HG03064 (cell line): ENCODE data around the gene RORC.

Source experiments
- ATAC-seq: cut with Tn5 transposase; IDR thresholded peaks from one replicate; pipeline ENCODE4 v1.9.1; 2021; ENCODE audit warnings: low read depth; ENCODE audit not compliant: unreplicated experiment

RORC gene

GRCh38 chr1:151829352-151830046 is 2.1 kb downstream of the RORC start:
- no peak for ATAC-seq

- no peak for ATAC-seq
These were observed 2.7 kb downstream of the RORC start for GRCh38 chr1:151828921-151829320.

DNA sequence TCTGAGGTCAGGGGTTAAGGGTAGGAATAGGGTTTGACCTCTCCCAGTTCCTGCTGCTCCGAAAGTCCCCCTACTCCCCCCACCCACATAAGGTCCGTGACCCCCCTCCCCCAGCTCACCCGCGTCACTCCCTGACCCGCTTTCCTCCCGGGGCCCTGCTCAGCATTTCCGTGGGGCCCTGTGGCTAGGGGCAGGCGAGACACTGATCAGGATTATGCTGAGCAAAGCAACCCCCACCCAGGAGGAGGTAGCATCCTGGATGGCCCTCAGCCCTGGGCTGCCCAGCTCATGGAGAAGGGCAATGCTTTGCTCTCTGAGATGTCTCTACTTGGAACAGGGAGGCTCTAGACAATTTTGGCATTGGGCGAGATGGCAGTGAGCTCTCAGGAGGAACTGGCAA is 3.7 kb downstream of the RORC start:
- no peak for ATAC-seq

DNA sequence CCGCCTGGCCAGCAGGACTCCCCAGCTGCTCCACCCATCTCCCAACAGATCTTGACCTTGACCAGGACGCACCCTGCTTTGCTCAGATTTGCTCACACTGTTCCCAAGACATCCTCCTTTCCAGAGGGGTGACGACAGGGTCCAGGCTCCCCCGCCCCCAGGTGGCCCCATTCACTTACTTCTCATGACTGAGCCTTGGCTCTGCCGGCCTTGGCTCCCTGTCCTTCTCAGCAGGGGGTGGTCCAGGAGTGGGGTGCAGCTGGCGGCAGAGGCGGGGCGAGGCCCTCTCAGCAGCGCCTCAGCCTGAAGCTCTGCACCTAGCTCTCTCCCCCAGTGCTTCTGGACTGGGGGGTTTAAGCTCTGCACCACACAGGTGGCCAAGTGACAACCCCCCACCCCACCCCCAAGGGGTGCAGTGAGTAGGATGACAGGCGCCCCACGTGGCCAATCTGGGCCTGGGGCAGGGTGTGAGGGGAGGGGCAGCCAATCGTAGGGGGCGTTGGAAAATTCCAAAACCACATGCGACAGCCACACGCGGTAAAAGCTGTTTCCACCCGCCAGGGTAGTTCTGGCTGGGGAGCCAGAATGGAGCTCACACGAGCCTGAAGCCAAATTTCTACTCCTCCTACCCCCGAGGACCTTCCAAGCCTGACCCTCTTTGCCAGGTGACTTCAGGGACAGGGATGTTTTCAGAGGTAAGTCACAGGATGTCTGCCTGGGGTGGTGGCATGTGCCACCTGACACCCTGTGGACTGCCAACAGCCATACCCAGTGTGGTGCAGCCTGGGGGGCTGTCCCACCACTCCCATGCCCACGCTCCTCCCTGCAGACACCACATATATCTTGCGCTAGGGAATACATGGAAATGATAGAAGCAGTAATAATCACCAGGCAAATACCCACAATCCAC is 5.6 kb downstream of the RORC start:
- ATAC-seq: no peak

DNA sequence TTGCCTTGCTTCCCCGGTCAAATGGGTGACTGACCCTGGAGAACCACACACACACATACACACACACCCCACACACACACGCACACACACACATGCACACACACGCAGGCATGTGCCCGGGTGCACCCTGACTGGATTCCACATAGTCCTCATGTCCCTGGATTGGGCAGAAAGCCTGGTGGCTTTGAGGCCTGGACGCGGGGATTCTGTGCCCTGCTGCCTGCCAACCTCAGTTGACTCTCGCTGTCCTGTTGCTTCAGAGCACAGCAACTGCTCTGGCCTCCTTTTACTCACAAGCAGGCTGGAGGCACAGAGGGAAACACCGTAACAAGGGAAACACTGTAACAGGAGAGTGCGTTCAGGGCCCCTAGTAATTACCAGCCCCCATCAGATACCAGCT is 6.4 kb downstream of the RORC start:
- no peak for ATAC-seq

DNA sequence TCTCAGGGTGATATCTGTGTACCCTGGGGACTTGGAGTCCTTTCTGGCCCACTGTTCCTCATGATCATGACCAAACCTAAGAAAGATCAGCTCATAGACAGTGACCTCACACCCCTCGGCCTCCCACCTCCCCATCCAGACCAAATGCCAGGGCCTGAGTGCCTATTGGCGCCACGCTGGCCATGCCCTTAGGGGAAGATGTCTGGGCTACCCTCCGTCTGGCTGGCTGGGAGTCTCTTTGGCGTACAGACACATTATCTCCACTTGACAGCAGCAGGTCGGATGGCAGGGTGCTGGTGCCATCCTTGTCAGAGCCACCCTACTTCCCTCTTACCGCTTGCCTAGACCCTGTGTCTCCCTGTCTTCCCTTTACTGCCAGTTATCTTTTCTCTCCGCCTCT is 8.4 kb downstream of the RORC start:
- ATAC-seq: no peak

GRCh38 chr1:151822404-151822803 is 9.2 kb downstream of the RORC start:
- no peak for ATAC-seq

- no peak for ATAC-seq
These were observed 10.7 kb downstream of the RORC start for GRCh38 chr1:151820940-151821339.

- ATAC-seq: no peak
These were observed 11.5 kb downstream of the RORC start for GRCh38 chr1:151819976-151820623.

- ATAC-seq: no peak
These were observed 12.3 kb downstream of the RORC start for GRCh38 chr1:151819227-151819835.

- no peak for ATAC-seq
These were observed 14.3 kb downstream of the RORC start for GRCh38 chr1:151817353-151817730.

DNA sequence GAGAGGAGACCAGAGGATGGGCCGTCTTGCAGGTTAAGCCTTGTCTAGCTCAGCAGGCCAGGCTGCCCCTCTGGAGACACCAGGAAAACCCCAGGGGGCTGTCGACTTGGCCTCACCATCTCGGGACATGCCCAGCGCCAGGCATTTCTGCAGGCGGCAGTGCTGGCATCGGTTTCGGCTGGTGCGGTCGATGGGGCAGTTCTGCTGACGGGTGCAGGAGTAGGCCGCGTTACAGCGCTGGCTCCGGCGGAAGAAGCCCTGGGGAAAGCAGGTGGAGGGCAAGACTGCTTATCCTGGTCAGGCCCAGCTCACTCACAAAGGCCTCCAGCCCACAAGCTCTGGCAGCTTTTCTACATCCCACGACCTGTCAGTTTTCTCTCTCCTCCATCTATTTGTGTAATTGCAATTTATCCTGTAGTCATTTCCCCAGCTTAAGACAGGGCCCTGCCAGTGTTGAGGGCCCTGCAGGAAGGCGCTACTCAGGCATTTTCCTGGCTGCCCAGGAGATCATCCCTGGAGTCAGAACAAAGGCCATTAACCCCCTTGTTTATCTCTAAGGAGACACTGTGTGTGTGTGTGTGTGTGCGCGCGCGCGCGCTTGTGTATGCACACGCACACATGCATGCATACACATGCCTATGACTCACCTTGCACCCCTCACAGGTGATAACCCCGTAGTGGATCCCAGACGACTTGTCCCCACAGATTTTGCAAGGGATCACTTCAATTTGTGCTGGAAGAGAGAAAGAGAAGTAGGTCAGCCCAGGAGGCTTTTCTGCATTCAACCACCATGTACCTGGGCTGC is 14.9 kb downstream of the RORC start:
- ATAC-seq: no peak

DNA sequence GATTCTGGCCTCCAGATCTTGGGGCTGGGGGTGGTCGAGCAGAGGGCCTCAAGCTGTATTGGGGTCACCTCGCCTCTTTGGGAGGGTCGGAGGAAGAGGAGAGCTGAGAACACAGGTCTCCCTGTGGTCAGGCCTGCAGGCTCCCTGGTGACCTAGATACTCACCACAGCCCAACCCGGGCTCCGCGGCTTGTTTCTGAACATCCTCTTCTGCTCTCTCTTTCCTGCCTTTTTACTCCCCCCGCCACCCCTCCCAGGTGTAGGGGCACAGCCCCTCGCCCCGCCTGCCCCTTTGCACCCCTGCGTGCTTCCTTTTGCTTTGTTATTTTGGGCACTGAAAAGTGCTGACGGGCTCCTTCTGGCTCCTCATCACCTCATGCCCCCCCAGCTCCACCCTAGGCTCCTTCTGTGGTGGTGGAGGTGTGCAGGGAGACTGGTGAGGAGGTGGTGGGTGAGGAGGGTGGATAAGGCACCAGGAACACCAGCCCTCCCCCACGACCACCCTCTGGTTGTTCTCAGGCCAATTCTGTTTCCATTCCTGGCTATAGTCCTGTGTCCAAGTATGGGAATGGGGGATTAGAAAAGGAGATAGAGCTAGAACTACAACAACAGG is 15.8 kb downstream of the RORC start:
- ATAC-seq: no peak

- no peak for ATAC-seq
These were observed 16.5 kb downstream of the RORC start for GRCh38 chr1:151814971-151815545.

DNA sequence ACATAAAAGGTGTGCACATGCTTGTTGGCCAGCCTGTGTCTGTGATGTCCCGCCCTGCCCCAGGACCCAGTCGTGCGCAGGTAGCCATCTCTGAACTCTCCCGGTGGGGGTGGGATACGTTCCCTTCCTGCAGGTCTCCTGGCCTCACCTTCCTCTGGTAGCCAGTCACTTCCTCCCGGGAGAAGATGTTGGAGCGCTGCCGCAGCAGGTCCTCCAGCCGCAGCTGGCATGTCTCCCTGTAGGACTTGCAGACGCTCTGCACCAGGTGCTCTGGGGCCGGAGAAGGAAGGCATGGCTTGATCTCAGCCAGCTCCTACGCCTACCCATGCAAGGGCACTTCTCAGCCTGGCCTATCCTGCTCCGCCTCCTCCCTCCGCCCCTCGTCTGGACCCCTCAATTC is 17.2 kb downstream of the RORC start:
- no peak for ATAC-seq

DNA sequence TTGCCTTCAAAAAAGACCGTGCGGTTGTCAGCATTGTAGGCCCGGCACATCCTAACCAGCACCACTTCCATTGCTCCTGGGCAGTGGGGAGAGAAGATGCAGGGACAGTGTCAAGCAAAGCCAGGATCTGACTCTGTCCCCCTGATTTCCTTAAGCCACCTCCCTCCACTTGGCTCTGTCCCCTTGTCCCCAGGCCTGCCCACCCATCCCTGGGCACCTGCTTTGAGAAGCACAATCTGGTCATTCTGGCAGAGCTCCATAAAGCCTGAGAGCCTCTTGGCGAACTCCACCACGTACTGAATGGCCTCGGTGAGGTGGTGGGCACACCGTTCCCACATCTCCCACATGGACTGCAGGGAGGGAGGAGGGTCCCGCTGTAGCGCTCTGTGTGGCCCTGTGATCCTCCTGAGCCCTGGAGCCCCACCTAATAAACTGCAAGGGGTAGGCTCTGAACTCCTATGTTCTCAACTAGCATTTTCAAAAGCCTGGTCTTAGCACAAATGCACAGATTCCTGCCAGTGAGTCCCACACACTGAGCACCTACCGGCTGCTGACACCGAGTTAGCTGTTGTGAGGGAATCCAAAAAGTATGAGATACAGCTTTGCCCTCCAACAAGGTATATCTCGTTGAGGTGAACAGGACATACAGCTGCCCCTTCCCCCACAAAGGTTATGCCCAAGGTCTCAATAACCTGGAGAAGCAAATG is 18.2 kb downstream of the RORC start:
- ATAC-seq: no peak

GRCh38 chr1:151811181-151811580 is 20.4 kb downstream of the RORC start:
- no peak for ATAC-seq

DNA sequence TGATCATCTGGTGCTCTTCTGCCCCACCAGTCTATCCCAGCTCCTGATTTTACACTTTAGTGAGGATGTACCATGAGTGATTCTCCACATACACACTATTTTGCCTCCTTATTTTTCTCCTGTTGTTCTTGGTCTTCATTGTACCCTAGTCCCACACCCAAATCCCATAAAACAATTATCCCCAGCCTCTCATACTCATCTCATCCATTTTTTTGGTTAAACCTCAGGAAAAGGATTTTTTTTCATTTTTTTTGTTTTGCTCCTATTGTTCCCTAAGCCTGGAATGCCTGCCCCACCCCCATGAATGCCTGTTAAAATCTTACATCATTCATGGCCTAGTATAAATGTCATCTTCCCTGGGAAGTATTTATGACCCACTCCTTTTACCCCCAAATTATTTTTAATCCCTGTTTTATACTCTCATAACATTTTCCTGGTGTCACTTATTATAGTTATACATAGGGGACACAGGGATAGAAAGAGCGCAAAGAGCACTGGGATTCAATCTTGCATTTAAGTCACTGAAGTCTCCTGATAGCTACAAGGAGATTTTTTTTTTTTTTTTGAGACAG is 21.5 kb downstream of the RORC start:
- no peak for ATAC-seq
